ENCODE data around the gene SUSD3.

Gene SUSD3

DNA sequence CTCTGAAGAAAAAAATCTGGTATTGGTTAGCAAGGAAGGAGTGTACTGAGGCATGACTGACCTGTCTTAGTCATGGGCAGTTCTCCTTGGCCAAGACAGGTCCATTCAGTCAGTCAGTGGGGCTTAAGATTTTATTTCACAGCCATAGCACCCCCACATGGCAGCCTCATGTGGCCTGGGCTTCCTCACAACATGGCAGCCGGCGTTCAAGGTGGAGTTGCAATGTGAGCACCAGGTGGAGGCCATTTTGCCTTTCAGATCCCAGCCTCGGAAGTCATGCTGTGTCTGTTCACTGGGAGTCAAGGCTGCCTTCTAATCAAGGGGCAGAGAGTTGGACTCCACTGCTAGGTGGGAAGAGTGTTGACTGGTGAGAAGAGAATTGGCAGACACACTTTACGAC, 27.2 kb downstream of the SUSD3 start:
- TF ChIP-seq CTCF (IDR thresholded peaks at IDR 0.05; ENCODE audit: extremely low read depth, missing control alignments) = no peak
- DNase-seq (ENCODE audit: low spot score) = no peak

- TF ChIP-seq CTCF (IDR thresholded peaks at IDR 0.05; ENCODE audit: extremely low read depth, missing control alignments) = no peak
- DNase-seq (ENCODE audit: low spot score) = no peak
Measured at GRCh38 chr9:93086447-93087224, 28.1 kb downstream of the SUSD3 start.

GRCh38 chr9:93087971-93088655, 29.6 kb downstream of the SUSD3 start:
- no peak for DNase-seq (ENCODE audit: low spot score)
- no peak for TF ChIP-seq CTCF (IDR thresholded peaks at IDR 0.05; ENCODE audit: extremely low read depth, missing control alignments)

- TF ChIP-seq CTCF (IDR thresholded peaks at IDR 0.05; ENCODE audit: extremely low read depth, missing control alignments) = no peak
- no peak for DNase-seq (ENCODE audit: low spot score)
Measured at GRCh38 chr9:93088656-93089015, 30.1 kb downstream of the SUSD3 start.

DNA sequence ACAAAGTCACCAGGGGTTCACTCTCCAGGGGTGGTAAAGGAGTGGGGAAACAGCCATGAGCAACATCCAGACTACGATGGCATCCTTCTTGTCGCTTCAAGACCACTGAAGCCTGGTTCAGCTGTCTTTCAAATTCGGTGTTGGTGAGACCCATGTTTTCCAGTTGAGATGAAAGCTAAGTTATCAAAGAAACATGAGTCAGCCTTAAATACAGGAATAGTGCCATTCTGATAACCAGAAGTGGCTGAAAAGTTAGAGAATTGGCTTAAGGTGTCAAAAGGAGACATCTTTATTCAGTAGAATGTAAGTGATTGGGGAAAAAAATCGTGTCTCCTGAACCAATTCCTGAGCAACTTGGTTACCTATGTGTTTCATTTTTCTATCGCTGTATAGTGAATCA, 30.5 kb downstream of the SUSD3 start:
- TF ChIP-seq CTCF (IDR thresholded peaks at IDR 0.05; ENCODE audit: extremely low read depth, missing control alignments) = no peak
- DNase-seq (ENCODE audit: low spot score) = no peak

DNA sequence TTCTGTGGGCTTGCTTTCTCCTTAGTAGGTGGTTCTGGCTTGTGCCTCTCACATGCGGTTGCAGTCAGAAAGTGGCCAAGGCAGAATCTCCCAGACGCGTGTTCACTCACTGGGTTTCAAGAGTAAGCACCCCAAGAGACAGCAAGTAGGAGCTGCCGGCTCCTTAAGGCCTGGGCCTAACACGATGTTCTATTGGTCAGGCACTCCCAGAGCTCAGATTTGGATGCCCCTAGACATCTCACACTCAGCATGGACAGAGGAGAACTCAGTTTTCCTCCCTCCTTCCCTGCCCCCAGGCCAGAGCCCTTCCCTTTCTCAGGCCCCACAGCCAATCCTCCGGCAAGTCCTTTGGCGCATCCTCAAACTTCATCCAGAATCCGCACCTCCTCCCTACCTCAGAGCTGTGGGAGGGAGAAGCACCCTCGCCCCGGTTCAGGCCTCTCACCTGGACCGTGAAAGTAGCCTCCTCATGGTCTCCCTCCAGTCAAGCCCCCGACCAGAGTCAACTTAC, 31.0 kb downstream of the SUSD3 start:
- no peak for DNase-seq (ENCODE audit: low spot score)
- no peak for TF ChIP-seq CTCF (IDR thresholded peaks at IDR 0.05; ENCODE audit: extremely low read depth, missing control alignments)

GRCh38 chr9:93090091-93090655, 31.7 kb downstream of the SUSD3 start:
- no peak for DNase-seq (ENCODE audit: low spot score)
- no peak for TF ChIP-seq CTCF (IDR thresholded peaks at IDR 0.05; ENCODE audit: extremely low read depth, missing control alignments)
